ENCODE results near the gene NDUFS3.

The NDUFS3 gene

GRCh38 chr11:47571895-47572294 lies 7.0 kb upstream of the NDUFS3 start:
- no peak for TF ChIP-seq ZFX (IDR thresholded peaks at IDR 0.05; ENCODE audit: borderline replicate concordance)
- no peak for TF ChIP-seq CTCF (IDR thresholded peaks at IDR 0.05)
- no peak overlapping the region for H3K27ac ChIP-seq

DNA sequence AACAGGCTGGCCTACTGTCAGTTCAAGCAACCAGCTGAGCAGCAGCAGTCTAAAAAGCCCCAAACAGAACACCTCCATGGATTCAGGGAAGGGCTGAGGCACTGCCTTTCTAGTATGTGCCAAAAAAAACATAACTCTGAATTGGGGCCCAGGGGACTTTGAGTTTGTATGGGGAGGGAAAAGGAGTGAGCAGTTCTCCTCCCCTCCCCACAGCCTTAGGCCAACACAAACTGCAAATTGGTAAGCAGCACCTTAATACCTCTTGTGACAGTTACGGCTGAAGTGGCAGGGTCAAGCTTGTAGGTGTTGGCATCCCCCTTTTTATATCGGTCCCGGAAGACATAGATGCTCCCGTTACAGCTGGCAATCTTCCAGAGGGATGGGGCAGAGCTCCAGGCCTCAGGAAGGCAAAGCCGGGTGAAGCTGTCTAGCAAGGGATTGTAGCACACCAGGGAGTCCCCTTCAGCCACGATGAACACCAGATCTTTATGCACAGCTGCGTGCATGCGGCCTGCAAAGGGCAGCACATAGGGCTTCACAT lies 6.1 kb upstream of the NDUFS3 start:
- TF ChIP-seq ZFX (IDR thresholded peaks at IDR 0.05; ENCODE audit: borderline replicate concordance) = no peak
- no peak for TF ChIP-seq CTCF (IDR thresholded peaks at IDR 0.05)
- no peak overlapping the region for H3K27ac ChIP-seq

DNA sequence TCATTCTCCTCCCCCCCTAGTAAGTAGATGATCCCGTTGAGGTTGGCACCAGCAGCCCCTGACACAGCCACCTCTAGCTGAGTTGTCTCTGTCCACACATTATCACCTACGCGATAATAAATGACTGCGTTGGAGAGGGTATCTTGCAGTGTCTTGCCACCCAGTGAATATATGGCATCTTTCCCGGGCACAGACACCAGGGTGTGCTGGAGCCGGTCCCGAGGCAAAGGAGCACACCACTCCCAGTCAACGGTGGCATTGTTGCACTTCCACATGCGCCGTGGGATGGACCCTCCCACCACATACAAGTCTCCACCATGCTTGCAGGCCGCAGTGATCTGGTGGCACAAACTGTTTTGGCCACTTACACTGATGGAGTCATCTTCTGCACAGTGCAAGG lies 5.6 kb upstream of the NDUFS3 start:
- no peak overlapping the region for H3K27ac ChIP-seq
- TF ChIP-seq ZFX (IDR thresholded peaks at IDR 0.05; ENCODE audit: borderline replicate concordance) (no peak), CTCF (IDR thresholded peaks at IDR 0.05) (no peak)

DNA sequence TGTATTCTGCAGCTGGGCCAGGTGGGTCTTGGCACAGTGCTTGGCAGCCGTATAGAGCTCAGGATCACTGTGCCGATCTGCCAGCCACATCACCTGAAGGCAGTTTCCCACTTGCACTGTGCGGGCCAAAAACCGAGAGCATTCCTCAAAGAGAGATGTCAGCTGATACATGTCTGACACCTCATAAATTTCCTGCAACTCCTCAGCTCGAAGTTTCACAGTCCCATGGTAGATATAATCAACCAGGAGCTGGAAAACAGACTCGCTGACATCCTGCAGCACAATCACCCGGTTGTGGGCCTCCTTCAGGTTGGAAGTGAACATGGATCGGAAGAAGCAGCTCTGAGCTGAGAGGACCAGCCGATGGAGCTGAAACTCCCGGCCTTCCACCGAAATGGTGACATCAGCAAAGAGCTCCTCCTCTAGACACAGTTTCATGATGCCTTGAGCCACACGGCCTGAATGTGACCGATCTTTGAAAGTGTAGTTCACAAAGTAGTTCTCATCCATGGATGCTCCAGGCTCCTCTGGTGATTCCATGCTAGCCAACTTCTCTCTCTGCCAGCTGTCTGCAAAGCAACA lies 1.3 kb upstream of the NDUFS3 start:
- no peak for TF ChIP-seq CTCF (IDR thresholded peaks at IDR 0.05)
- no peak for TF ChIP-seq ZFX (IDR thresholded peaks at IDR 0.05; ENCODE audit: borderline replicate concordance)
- H3K27ac ChIP-seq = peak overlapping the region; percentile 86

- H3K27ac ChIP-seq = no peak overlapping the region
- TF ChIP-seq ZFX (IDR thresholded peaks at IDR 0.05; ENCODE audit: borderline replicate concordance) (no peak), CTCF (IDR thresholded peaks at IDR 0.05) (no peak)
Observed at GRCh38 chr11:47583844-47584243, 5.0 kb downstream of the NDUFS3 start.

- TF ChIP-seq CTCF (IDR thresholded peaks at IDR 0.05) = no peak
- no peak for TF ChIP-seq ZFX (IDR thresholded peaks at IDR 0.05; ENCODE audit: borderline replicate concordance)
- no peak within 1 kb of the TSS for H3K27ac ChIP-seq
Observed at GRCh38 chr11:47586098-47586855, 7.4 kb downstream of the NDUFS3 start, which contains the start of gene FAM180B. TSS of gene FAM180B (plus strand) at chr11:47586678. CDS start at chr11:47586769, 91 bp downstream.
